GM21447 (cell line): ENCODE measurements around the gene UNC5C.

ENCODE experiments used
- ATAC-seq: cut with Tn5 transposase; IDR thresholded peaks from one replicate; pipeline ENCODE4 v1.9.1; 2021; ENCODE audit not compliant: unreplicated experiment

The UNC5C gene

DNA sequence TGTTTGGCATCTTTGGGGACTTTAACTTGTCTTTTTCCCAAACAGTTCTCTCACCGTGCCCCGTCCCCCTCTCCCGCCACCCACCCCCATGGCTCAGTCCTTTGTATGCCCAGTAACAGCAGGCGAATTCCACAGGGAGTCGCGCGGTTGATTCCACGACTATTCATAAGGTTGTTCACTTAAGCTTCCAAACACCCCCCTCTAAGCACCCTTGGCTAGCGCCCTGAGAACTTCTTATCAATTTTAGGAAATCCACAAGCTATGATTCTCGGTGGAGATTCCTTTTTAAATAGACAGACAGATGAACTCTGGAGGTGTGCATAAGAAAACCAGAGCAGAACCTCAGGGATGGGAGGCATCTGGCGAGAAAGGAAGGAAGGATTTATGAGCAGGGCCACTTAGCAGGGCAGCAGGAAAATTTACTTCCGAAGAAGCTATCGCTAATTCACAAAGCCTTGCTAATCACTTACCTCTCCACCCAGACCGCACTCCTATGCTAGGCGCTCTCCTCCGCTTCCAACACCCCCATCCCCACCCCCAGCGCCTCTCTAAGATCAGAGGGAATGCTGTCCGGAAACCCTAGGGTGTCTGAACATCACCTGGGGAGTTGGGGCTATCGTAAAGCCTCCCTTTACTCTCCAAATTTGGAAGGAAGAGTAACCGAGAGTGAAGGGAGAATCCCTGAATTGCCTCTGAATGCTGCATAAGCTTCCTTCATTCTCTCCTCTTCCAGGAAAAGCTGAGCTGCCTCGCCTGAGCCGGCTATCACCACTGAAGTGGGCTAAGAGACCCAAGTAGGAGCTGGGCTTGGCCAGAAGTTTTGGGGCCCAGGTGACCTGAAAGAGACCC is 1.7 kb downstream of the UNC5C start:
- no peak for ATAC-seq

DNA sequence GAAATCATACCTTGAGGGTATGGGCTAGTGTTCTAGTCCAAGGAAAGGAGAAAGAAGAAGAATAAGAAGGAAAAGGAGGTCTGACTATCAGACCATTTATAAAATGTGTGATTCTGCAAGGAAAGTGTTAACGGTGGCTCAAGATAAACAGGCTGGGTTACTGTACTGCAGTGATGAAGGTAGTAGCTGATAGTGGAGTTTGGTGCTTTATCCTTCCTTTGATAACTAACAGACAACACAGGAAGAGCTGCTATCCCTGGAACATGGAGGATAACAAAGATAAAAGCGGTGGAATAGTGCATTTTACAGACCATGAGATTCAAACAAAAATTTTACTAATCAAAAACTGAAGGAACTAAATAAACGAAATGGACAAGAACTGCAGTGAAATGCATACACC is 2.6 kb downstream of the UNC5C start:
- no peak for ATAC-seq

DNA sequence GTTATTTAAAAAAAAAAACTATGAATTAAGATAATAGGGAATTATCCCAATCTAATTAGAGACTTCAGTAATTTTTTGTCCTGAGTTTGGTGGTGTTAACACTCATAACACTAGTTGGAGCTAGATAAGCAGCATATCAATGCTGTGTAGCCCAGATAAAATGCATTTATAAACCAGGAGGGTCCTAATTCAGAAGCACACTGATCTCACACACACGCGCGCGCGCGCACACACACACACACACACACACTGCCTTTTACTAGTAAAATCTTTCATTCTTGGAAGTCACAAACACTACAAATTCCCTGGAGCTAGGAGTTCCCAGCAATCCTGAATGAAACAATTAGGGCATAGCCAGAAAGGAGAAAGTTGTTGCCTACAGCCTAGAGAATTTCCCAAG is 3.2 kb downstream of the UNC5C start:
- ATAC-seq, result no peak

DNA sequence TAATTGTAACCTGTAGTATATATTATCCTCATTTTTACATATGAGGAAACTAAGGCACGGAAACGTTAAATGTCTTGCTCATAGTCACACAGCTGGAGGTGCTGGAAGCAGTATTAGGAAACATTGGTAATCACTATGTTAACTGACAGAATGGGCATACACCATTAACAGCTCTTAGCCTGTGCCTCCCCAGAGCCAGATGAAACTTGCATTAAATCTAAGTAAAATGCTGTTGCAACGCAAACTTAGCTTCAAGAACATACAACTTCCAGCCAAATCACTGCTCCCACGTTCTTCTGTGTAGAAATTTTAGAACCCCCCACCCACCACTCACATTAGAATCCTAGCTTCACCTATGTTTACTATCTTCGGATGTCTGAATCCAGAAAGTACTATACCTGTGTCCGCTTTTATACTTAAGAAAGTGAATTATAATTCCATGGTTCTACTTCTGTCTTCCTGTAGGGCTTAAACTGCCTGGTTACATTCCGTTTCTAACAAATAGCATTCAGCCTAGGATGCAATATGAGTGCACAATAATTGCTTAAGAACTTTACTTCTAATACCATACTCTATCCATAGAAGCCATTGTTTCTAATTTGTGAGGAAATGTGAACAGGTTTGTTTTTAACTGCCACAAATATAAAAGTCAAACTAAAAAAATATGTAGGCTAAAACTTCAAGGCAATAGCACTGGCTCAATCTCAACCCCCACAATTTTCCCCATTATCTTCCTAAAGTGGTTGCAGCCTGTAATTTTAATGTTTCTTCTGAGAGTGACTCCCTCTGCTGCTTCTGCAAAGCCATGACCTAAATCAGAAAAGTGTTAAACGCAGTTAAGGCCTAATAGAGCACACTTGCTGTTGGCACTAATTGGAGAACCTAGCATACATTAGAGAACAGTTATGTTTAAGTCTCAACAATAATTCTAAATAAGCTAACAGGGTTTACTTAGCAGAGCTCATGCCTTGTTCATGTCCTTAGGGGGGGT is 4.4 kb downstream of the UNC5C start:
- no peak for ATAC-seq

DNA sequence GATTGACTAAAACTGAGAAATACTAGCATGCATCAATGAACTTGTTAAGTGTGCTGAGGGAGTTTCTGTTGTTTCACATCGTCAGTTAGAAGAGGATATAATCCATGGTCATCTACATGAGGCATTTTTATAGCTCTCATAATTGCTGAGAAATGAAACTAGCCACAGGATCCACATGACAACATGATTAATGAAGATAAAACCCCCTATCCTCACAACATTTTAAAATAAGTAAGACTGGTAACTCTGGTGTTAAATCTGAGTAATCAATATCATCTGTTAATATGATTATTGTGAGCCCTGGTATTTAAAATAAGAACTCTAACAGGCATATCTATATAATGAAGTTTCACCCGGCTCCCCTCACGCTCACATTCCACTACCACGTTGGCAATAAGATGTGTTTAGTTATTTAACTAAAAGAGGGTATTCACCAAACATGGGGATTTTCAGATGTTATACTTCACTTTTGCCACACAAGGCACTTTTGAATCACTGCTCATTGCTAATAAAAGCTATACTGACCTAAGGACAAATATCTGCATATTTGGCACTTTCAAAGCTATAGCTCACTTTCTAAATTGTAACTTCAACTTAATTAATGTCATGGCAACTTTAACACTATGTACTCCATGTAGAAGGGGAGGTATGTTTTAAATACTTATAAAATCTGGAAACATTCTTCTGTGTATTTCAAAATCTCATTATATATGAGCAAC is 6.7 kb downstream of the UNC5C start:
- no peak for ATAC-seq

DNA sequence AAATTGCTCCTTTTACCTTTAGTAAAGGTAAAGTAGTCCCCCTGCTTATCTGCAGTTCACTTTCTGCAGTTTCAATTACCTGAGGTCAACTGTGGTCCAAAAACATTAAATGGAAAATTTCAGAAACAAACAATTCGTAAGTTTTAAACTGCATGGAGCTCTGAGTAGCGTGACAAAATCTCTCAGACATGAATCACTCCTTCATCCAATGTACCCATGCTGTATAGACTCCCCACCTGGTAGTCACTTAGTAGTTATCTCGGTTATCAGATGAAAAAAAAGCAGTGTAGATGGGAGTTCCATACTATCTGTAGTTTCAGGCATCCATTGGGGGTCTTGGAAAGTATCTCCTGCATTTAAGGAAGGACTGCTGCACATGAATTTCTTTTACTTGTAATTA is 7.7 kb downstream of the UNC5C start:
- ATAC-seq, result no peak

DNA sequence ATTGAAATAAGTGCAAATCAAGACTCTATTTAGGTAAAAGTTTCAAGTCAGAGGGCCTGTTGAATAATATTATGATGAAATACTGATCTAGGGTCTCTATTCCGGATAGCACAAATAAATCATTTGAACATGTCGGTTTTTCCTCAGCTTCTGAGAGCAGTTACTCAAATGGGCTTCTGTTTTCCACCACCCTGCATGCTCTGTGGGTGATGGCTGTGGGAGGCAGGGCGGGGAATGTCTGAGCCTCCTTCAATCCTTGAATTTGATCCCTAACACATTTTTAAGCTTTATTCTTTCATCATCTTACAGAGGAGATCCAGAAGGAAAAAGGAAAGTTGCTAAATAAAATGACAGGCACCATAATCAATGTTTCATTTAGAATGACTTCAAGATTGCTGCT is 8.5 kb downstream of the UNC5C start:
- ATAC-seq, result no peak

DNA sequence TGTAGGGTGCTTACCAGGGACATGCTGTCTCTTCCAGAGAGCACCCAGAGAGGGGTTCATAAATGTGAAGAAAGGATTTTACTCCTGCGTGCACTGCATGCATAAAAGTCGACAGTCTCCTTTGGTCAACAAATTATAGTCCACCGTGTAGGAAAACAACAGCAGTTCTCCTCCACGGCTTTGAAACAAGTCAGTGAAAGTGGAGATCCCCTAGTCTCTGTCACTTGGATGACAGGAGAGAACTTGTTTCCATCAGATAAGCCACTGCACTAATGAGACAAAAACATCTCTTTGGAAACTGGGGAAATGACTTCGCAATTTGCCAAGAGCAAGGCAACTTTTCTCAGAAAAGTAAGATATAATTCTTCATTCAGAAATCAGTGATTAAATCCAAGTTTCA is 9.7 kb downstream of the UNC5C start:
- no peak for ATAC-seq

DNA sequence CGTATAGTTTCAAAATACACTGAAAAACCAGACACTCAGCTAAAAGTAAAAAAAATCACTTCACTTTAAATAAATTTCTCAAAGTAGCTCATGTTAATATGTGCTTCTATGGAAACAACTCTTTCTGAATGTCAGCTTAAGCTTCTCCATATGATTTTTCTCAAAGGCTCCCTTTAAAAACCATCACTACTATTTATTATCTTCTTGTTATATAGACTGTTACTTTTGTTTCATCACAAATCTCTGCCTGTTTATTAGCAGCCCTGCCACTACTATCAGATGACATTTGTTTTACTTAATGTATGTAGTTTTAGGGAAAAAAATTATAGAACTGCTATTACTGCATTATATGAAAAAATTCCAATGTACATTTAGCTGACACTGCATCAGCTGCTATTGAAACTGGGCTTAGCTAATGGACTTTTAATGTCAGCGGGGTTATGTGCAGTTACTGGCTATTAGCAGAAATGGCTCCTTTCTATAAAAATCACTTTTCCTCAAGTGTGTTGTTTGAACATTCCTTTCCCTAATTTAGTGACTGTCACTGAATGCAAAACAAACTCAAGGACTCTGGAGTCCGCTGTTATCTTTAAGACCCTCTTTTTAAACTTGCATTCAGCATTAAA is 10.8 kb downstream of the UNC5C start:
- ATAC-seq, result no peak

DNA sequence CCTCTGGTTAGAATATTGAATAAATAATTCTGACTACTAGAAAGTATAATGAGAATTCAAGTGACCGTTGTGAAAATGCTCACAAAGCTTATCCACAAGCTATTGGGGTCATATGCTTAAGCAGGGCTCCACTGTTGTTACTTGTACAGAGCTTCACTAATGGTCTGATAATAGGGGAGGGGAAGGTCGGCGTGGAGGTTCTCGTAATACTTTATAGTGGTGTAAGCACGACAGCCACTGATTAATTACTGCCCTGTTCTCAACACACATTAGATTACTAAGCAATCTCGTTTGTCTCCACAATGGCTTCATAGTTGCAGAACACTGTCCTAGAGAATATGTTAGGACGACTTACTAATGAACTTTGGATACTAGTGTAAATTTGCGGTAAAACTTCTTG is 11.6 kb downstream of the UNC5C start:
- no peak for ATAC-seq

DNA sequence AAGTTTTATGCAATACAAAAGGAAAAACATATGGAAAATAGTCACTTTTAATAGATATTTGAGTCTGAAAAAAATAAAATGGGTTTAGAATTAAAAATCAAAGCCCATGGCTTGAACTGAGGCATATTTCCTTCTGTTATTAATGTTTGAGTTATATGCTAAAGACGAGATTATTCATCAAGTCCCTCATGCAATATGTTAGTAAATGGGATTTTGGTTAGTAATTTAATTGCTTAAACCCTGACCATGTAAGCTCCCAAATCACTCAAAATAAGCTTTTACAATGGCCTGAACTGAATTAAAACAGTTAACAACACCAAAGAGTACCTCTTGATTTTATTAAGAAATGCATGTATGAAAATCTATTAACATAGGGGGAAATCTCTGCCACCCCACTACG is 12.1 kb downstream of the UNC5C start:
- ATAC-seq, result no peak

DNA sequence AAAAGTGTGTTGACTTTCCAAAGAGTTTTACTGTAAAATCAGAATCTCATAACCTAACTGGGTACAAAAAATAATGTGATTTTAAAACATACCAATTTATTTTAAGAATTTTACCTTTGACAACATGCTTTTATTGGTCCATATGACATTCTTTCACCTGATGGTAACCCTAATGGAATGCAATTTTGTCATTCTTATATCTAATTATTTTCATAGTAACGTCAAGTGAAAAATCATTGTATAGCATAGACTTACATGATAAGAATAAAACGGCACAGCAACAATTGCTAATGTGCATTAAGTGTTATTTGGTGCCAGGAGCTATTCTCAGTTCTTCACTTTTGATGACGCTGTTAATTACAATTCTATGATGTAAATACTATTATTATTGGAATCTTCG is 13.6 kb downstream of the UNC5C start:
- ATAC-seq, result no peak

DNA sequence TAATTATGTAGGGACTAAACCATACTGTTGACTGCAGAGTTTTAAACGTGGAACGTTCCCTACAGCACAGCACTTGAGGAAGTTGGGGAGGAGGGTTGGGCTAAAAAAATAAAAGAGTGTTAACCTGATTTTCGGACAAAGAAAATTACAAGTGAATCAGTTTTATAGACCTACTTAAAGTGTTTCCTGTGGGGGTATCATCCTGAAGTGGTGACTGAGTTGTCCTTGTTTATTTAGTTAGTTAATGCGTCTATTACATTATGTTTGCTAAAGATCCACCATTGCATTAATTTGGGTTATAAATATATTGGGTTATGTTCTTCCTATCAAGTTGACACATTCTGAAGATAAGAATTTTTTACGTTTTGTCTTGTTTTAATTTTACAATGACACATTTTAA is 14.7 kb downstream of the UNC5C start:
- ATAC-seq, result no peak

DNA sequence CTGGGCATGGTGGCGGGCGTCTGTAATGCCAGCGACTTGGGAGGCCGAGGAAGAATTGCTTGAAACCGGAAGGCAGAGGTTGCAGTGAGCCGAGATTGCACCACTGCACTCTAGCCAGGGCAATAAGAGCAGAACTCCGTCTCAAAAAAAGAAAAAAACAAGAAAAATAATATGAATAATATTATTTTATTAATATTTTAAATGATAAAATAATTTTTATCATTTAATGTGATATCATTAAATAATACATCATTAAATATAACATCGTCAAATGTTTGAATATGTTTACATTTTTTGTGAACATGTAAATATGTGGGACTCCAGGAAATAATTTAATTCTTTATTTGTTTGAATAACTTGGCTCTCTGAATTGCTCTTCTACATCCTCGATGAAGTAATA is 15.5 kb downstream of the UNC5C start:
- no peak for ATAC-seq

DNA sequence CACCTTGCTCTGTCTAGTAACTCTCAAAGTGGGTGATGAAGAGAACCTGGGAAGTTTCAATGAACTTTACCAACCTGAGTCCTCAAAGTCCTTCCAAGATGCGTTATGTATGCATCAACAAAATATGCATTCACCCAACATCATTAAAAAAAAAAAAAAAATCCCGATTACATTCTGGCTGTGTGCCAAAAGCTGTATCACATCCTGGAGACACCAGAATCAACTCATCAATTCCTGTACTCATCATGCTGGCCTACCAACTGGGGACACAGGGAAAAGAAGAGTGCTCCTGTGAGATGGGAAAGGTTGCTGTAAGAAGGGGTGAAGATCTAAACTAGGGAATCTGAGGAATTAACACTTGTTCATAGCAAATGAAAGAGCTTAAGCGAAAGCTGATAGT is 16.5 kb downstream of the UNC5C start:
- ATAC-seq, result no peak

DNA sequence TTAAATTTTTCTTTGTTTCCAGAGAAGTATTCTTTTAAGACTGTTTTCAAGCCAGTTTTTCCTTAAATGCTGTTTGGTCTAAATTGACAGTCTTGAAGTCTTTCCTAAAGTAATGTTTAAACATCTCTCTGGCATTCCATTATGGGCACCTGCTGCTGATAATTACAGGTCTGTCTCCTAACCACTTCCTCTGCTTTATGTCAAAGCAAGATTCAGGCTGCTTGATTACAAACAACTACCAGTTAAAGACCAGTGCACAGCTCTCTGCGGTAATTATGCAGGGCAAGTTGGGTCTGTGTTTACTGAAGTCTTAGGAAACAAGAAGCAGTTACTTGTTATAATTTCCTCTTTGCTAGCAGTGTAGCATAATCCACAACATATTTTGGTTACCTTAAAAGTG is 17.6 kb downstream of the UNC5C start:
- ATAC-seq, result no peak

DNA sequence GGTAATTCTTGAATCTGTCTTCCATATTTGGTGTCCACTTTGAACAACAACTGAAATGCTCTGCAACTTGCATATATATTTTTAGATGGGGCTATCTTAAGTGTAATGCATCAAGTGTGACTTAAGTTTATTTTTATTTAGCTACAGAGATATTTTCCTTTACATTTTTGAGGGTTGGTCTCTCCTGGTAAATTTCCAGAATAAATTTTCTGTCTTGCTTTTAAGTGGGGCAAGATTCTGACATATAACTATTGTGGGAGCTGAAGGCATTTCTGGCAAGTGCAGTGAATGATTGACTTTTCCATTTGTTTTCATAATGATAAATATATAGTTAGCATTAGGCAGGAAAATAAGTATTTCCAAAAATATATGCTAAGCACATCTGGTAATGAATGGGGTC is 18.8 kb downstream of the UNC5C start:
- ATAC-seq, result no peak

DNA sequence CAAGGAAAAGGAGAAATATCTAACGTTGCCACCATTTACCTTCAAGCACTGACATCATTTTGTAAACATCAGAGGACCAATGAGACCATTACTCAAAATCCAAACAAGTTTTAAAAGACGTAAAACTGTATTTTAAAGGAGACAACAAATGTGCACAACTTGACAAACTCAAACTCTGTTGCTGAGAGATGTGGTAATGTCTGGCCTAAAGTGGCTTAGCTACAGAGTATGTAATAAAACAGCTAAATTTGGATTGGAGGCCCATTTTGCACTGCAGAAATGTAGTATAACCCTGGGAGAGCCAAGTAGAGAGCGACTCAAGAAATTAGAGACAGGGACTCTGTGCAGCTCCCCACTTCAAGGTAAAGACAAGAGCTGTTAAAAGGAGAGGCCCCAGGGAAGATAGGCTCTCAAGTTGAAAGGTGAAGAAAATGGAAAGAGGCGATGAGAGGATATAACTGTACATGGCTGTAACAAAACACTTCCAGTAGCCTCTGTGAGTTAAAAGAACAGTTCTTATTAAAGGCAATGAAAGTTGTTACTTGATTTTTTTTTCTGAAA is 20.3 kb downstream of the UNC5C start:
- no peak for ATAC-seq

DNA sequence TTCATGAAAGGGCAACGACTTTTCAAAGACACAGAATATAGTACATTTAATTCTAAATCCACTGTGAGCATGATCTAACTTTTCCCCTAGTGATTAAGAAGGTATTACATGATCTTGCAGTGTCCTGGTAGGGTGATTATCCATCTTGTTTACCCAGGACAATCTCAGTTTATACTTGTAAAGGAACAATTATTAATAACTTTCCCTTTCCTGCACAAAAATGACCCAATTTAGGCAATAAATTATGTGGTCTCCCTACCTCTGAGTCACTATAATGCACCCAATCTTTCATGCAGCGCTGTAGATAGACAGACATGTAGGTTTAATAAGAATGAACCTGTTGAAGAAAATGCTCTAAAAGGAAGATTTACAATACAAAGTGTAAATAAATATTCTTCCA is 22.7 kb downstream of the UNC5C start:
- no peak for ATAC-seq

DNA sequence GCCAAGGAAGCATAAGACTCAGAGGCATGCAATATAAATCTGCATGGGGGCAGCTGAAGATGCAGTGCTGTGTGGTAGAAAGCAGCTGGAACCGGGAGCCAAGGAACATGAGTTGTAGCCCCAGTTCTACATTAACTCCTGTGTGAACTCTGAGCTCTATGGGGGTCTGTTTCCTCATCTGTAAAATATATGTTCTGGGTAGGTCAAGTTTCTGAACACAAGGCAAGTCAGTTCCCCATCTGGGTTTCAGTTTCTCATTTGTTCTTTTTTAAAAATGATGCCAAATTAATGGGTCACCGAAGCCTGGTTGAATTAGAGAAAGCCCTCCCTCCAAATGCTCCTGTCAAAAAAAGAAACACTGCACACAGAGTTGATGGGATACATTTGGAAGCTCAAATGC is 24.0 kb downstream of the UNC5C start:
- no peak for ATAC-seq

DNA sequence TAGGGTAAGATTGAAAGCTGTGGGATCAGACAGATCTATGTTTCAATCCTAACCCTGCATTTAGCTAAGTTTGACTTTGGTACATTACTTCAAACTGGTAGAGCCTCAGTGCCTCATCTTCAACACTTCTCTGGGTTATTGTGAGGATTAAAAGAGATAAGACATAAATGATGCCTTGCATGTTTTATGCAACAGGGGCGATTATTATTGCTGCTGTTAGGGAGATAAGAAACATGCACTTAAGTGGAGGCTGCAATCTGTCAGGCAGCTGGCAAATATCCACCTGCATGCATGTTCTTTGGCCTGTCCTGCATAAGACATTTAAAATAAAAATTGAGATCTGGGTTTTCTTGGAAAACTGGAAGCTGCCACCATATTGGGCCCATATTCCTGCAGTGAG is 24.6 kb downstream of the UNC5C start:
- ATAC-seq, result no peak
